Activated CD4-positive, CD25-positive, alpha-beta regulatory T cell treated with anti-CD3 and anti-CD28 coated beads, Interleukin-2, amount 50 U/mL, for 16 hours (primary cell): ENCODE data around the gene CIRBP.

Experiments used
- DNase-seq: peaks from one replicate; pipeline ENCODE4 v3.0.0-alpha.2; 2020; ENCODE audit warnings: low read depth, low spot score

The CIRBP gene

DNA sequence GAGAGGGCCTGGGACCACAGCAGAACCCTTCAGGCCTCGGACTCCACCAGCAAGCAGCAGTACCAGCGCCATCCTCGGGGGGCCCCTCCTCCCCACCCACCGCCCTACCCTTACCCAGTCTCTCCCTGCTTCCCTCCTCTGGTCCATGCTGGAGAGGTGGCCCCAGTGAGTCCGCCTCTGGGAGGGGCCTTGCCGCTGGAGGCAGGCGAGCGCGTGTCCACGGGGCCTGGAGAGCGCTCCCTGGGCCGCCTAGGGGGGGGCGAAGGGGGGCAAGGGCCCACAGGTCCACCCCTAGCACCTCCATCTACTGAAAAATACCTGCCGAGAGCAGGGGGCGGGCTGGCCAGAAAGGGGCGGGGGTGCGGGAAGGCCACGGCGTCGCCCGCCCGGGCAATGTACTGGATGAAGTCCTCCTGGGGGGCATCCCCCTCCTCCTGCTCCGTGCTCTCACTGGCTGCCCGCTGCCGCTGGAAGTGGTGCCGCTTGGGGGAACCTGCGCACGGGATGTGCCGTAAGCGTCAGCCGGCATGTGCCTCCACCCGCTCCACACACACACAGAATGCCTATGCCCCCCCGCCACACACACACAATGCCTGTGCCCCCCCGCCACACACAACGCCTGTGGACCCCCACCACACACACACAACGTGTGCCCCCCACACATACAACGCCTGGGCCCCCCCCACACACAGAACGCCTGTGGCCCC is 38.2 kb upstream of the CIRBP start:
- no peak for DNase-seq

DNA sequence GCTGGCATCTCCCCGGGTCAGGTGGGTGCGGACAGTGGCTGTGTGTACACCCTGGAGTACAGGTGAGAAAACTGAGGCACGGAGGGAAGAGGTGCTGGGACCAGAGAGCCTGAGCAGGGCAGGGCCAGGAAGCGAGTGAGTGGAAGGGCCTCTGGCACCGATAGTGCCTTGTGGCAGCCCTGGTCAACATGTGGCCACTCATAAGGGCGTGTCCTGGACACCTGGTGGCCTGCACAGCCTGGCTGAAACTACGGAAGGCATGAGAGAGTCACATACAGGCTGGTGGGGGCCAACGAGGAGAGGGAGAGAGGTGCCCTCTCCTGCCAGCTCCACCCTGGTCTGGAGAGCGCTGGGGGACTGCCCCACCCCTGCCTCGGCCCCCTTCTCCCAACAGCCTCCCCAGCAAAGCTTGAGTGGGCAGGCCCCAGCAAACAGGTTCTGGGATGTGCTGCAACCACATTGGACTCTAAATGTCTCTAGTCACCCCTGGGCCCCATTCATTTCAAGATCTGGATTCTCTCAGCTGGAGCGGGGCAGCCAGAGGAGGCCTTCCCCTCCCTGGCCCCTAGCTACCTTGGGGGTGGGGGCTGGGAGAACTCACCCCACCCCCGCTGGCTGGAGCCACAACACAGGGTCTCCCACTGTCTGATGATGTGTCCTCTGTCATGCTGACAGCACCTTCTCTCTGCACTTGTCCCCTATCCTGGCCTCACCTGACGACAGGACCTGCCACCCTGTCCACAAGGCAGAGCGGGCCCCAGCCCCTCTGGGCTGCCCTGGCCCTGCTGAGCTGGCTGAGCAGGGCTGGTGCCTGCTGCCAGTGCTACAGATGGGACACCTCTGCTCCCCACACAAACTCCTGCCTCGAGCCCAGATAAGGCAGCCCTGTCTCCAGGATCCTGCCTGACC is 37.1 kb upstream of the CIRBP start:
- DNase-seq = no peak

DNA sequence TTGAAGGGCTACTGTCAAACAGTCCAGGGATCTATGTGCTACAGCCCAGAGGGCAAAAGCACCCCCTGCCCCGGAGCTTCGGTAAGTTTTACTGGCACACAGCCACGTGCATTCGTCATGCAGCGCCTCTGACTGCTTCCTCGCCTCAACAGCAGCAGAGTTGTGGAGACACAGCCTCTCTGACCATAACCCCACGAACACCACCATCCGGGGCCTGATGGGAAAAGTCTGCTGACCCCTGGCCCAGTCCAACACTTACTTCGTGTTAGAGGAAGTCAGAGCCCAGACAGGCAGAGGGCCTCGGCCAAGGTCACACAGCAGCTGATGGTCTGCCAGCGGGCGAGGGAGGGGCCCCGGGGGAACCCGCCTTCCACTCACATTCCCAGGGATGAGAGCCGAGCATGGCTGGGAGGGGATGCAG is 36.5 kb upstream of the CIRBP start:
- no peak for DNase-seq

DNA sequence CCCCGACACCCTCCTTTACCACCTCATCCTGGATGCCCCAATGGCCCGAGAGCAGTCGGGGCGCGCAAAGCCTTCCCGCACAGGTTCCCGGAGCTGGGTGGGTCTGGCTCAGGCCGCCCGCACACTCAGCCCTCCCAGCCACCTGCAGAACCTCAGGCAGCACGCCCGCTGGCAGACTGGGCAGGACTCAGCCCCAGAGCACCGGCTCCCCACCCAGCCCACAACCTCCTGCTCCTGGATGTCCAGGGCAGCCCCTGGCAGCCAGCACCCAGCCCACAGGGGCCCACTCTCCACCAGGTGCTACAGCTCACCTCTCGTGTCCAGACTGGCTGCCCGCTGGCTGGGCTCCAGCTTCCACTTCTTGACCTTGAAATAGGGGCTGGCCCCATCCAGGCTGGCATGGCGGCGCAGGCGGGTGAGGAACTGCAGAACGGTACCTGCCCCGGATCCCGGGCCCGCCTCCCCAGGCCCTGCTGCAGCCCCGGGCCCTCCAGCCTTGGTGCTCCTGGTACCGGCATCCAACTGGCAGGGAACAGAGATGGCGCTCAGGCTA is 35.9 kb upstream of the CIRBP start:
- no peak for DNase-seq

DNA sequence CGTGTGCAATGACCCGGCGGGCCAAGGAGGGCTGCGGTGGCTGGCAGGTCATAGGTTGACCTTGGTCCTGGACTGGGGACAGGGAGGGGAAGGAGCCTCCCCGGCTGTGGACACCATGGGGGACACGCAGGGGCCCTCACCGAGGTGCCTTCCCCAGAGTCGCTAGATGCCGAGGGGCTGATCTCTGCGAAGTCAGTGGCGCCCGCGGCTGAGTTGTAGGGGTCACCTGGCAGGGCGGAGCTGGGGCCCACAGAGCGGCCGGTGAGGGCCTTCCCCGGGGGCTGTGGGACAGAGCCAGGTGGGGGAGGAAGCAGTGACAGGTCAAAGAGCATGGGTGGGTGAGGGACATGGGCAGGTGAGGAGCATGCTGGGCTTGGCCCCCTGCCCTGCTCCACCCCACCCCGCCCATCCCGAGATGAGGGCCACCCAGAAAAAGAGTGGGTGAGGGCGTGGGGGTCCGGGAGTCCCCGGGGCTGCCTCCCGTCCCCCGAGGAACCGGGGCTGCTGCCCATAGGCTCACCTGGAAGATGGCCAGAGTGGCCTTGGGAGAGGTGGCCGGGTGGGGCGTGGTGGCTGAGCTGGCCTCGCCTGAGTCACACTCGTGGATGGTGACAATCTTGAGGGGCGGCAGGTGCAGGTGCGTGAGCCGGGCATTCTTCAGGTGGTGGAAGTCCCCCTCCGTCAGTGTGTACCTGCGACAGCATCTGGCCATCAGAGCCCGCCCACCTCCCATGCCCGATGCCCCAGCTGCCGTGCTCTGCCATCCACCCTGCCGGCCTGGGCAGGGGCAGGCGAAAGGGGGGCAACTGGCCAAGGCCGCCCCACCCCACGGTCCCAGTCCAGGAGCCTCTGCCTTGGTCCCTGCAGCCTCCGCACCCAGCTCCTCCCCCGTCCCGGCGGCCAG is 34.8 kb upstream of the CIRBP start:
- no peak for DNase-seq

DNA sequence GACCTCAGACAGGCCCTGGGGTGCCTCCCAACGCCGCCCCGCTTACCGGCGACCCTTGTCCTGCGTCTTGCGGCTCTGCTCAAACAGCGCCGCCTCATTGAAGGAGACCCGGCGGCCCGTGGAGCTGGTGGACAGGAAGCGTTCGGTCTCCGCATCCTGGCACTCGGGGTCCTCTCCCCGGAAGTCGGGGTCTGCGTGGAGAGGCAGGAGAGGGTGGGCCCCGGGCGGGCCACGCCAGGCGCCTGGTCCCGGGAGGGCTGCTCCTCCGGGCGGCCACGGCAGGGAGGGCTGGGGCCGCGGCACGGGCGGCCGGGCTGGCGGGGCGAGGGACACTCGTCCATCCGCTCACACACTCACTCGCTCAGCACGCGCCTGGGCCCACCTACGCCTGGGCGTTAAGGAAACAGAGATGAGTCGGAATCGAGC is 34.2 kb upstream of the CIRBP start:
- no peak for DNase-seq

DNA sequence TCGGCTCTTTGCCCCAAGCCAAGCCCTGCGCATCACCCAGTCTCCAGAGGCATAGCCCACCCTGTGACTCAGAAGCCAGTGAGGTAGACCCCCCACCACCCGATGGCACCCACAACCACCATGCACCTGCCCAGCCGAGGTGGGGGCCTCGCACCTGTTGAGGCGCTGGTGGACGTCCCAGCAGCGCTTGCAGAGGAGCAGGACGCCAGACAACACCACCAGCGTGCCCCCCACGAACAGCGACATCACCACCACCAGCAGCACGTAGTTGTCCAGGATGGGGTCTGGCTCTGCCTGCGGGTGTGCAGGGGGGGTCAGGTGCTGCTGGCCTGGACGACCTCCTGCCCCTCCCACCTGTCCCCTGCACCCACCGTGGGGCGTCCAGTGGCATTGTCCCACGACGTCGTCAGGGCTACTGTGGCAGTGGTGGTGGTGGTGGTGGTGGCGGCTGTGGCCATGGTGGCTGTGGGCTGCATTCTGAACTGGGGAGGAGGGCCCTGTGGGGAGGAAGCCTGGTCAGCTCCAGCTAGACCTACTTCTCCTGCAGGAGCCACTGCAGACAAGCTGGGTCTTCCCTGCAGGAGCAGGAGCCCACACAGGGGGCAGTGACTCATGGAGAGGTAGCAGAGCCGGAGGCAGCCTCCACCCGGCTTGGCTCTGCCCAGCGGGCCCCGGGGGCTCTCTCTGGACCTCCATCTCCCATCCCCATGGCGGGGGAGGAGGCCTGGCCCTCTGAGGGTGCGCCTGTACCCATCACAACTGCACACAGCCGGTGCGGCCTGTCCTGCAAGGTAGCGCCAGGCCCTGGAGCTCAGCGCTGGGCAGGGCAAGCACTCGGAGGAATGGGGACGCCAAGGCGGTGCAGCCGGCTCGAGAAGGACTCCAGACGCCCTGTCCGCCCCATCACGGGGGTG is 33.2 kb upstream of the CIRBP start:
- no peak for DNase-seq

DNA sequence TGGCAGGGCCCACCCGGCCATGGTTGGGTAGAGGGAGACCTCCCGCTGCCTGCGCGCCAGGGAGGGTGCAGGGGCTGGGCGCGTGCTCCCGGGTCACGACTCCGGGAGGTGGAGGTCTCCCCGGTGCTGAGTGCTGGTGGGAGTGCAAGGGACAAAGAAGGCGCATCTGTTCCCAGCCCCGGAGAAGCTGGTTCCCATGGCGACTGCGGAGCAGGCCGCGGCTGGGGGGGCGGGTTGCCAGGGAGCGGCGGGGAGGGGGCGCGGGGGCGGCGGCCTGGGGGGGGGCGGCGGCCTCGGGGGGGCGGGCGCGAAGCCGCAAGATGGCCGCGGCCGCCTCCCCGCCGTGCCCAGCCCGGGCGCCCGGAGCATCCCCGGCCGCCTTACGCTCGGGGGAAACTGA is 32.6 kb upstream of the CIRBP start:
- no peak for DNase-seq

DNA sequence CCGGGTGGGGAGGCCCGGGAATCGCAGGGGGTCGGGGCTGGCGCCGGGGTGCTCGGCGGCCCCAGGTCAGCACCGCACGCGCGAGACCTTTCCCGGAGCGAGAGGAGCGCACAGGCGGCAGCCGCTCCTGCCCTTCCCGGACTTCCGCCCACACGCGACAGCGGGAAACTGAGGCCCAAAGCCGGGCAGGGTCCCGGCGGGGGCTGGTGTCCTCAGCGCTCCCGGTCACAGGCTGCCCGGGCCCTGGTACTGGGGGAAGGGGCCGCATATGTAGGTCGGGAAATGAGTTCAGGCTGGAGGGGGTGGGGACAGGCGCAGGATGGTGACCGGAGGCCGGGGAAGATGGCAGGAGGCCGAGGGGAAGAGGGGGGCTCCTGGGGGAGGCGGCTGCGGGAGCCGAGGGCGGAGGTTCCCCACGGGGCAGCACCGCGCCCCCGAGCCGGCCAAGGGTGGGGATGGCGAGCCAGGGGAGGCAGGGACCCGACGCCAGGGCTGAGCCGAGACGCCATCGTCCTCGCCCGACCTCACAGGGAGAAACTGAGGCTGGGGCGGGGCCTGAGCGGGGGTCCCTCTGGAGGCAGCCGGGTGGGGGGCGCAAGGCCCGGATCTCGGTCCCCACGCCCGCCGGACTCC is 32.0 kb upstream of the CIRBP start:
- no peak for DNase-seq

DNA sequence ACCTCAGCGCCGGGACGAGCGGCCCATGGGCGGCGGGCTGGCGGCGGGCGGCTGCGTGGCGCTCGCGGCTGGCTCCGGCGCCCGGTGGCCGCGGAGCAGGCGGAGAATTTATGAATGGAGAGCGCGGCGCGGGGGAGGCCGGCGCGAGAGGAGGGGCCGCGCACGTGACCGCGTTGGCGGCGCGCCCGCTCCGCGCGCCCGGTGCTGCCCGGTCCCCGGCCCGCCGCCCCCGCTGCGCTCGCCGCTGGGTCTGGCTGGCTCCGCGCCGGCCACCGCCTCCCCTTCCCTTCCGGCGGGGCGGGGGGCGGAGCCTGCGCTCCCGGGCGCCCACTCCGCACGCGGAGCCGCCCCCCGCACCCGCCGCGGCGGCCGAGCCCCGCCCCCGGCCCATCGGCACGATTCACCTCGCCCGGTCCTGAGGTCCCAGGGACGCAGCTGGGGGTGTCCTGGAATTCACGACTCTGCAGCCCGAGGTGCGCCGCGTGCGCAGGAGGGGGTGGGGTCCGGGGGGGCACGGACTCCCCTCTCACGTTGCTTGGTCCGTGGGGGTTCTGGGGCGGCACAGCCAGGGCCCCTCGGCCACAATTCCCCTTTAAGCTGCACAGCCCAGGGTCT is 31.3 kb upstream of the CIRBP start, which contains the start of gene CBARP:
Gene CBARP, minus strand, starts transcription at position 252 of the 615 bp plus-strand sequence. CDS start 1,905 bp downstream, outside the sequence.
- no peak for DNase-seq

DNA sequence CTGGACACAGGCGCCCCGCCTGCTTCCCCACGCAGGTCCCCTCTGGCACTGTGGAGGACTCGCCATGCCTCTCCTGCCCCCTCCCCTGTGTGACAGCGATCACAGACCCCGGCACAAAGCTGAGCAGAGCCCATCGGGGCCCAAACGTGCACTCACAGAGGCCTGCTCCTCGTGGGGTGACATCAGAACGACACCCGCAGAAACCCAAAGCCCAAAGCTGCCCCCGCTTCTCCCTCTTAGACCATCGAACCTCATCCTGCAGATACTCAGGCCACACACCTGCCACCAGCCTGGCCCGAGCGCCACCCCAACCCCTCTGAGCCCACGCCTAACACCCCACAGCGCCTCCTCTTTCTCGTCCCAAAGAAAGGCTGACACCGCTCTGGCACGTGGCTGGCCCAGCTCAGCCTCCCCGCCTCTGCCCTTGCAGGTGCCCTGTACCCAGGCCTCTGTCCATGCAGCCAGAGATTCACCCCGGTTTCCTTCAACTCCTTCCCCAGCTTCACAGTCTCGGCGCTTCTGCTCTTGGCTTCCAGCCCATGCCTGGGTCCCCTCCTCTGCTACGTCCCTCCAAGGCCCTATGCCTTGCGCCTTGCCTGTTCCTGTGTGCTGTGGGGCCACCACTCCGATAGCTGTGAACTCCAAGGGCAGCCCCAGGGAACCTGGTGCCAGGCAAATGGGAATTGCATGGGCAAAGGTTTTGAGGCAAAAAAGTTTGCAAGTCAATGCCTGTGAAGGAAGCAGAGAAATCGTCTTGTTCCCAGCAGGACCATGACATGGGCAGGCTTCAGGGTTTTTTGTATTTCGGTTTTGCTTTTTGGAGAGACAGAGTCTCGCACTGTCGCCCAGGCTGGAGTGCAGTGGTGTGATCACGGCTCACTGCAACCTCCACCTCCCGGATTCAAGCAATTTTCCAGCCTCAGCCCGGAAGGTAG is 30.5 kb upstream of the CIRBP start:
- no peak for DNase-seq

DNA sequence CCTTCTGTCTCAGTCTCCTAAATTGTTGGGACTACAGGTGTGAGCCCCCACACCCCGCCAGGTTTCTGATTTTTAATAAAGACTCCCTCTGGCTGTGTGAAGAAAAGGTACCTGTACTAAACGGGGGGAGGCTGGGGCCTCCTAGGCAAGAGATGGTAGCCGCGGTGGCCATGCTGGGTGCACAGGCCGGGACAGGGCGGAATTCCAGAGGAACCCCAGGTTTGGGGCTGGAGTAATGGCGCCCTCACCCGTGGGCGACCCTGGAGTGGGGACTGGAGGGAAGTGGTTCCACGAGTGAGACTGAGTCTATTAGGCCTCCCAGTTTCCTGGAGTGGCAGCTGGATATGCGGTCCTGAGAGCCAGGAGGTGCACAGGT is 29.7 kb upstream of the CIRBP start:
- no peak for DNase-seq

DNA sequence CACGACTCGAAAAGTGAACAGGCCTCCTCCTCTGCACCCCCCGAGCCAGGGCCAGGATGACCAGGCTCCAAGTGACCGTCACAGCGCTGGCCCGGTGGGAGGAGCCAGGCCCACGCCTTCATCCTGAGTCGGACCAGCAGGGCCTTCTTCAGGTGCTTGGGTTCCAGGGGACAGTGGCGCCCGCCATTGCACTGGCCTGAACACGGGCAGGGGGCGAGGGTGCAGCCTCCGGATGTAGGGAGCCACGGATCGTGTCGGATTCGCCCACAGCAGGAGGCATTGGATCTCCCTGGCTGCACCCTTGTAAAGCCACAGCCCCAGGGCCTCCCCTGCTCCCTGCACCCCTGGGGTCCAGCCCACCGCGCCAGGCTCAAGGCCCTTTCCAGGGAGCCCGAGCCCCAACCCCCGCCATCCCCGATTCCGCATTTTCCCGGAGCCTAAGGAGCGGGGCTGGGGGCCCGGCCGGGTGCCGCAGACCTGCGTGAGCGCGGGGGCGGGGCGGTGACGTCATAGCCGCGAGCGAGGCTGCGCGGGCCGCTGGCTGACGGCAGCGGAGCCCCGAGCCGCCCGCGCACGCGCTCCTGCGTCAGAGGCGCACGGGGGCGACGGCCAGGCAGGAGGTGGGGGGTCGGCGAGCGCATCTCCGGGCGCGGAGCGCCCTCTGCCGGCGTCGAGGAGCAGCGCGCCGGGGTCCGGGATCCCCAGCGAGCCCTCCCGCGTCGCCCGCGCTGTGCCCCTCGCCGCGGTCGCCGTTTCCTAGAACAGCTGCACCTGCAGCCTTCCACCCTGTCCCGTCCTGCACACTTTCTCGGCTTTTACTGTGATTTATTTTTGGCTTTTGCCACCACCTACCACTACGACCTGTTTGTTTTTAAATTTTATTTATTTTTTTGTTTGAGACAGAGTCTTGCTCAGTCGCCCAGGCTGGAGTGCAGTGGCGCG is 29.1 kb upstream of the CIRBP start:
- DNase-seq = peak; percentile 77

DNA sequence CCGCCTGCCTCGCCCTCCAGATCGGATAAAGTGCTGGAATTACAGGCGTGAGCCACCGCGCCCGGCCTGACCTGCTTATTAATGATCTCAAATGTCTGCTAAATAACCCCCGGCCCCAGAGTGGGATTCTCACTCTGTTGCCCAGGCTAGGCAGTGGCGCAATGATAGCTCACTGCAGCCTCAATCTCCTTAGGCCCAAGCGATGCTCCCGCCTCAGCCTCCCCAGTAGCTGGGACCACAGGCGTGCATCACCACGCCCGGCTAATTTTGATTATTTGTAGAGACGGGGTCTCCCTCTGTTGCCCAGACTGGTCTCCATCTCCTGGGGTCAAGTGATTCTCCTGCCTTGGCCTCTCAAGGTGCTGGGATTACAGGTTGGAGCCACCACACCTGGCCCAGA is 28.2 kb upstream of the CIRBP start:
- no peak for DNase-seq

DNA sequence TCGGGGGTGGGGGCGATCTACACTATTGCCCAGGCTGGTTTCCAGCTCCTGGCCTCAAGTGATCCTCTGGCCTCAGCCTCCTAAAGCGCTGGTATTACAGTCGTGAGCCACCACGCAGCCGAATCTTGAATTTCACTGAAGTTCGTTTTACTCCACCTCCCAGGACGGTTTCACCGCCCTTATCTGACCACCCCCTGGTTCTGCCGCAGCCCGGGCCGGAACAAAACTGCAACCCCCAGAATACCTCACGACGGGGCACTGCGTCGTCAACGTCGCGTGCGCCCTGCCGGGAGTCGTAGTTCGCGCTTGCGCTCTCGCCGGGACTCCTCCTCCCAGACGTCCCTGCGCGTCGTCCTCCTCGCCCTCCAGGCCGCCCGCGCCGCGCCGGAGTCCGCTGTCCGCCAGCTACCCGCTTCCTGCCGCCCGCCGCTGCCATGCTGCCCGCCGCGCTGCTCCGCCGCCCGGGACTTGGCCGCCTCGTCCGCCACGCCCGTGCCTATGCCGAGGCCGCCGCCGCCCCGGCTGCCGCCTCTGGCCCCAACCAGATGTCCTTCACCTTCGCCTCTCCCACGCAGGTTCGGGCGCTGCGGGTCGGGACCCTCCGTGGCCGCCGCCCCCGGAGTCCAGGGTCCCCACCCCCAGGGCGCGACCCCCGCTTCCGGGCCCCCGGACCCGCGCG is 27.6 kb upstream of the CIRBP start, which contains the start of gene ATP5F1D:
Gene ATP5F1D, plus strand, starts transcription at position 335 of the 679 bp plus-strand sequence. Its CDS starts 100 bp downstream, at position 435.
- peak; percentile 80 for DNase-seq
